ENCODE measurements around the gene MYOCD. TPM values are rescaled to one million over a fixed set of nuclear protein-coding genes. Genes with fewer than 3 reads are reported as not detected.

The MYOCD gene
- total and polyA plus RNA-seq, 2 of the 13 experiments (the other 11 are each of a cell fraction or from before 2014, with no cell fraction given) = not detected

GRCh38 chr17:12789481-12790248, 124.0 kb downstream of the MYOCD start, which contains the start of gene ARHGAP44 (continued):
- TF ChIP-seq ZBED4 (CRISPR knock-in tag; IDR thresholded peaks at IDR 0.05; ENCODE audit: borderline replicate concordance) (peak; percentile 52; the same call in 1 of the 2 replicates), HNRNPLL (IDR thresholded peaks at IDR 0.05; ENCODE audit: low read depth, low read length, poor library complexity, severe bottlenecking) (peak; percentile 30), ZSCAN25 (CRISPR knock-in tag; IDR thresholded peaks at IDR 0.05) (peak; percentile 95), TGIF2 (CRISPR knock-in tag; IDR thresholded peaks at IDR 0.05) (no peak), GFI1 (CRISPR knock-in tag; IDR thresholded peaks at IDR 0.05; ENCODE audit: borderline replicate concordance) (no peak), SIX4 (CRISPR knock-in tag; IDR thresholded peaks at IDR 0.05) (no peak), ISL2 (CRISPR knock-in tag; IDR thresholded peaks at IDR 0.05) (no peak), ZNF724P (CRISPR knock-in tag; IDR thresholded peaks at IDR 0.05; ENCODE audit: borderline replicate concordance) (0 out of 2 replicates have a peak, but pooled peaks have one; percentile 55), MAFG (CRISPR knock-in tag; IDR thresholded peaks at IDR 0.05) (no peak), MLLT10 (CRISPR knock-in tag; IDR thresholded peaks at IDR 0.05) (no peak), YEATS4 (CRISPR knock-in tag; IDR thresholded peaks at IDR 0.05; ENCODE audit: borderline replicate concordance) (peak; percentile 36; the same call in 1 of the 2 replicates), POLR2A (IDR thresholded peaks at IDR 0.05; ENCODE audit: insufficient read depth in 1 of 2, low read depth in 2 of 2, low read length in 2 of 2) (no peak), HOXA9 (CRISPR knock-in tag; IDR thresholded peaks at IDR 0.05; ENCODE audit: borderline replicate concordance) (0 out of 2 replicates have a peak, but pooled peaks have one; percentile 11), ZMYM4 (CRISPR knock-in tag; IDR thresholded peaks at IDR 0.05) (0 out of 2 replicates have a peak, but pooled peaks have one; percentile 19), GABPB1 (CRISPR knock-in tag; IDR thresholded peaks at IDR 0.05) (peak; percentile 77; the same call in 1 of the 2 replicates), ZFP90 (CRISPR knock-in tag; IDR thresholded peaks at IDR 0.05; ENCODE audit: borderline replicate concordance) (no peak), THRA (CRISPR knock-in tag; IDR thresholded peaks at IDR 0.05; ENCODE audit: borderline replicate concordance) (no peak), FOXA1 (IDR thresholded peaks at IDR 0.05) (no peak), FOXA1 (CRISPR knock-in tag; IDR thresholded peaks at IDR 0.05) (no peak), ZNF251 (CRISPR knock-in tag; IDR thresholded peaks at IDR 0.05) (no peak)
- TF ChIP-seq, protein P1, sequence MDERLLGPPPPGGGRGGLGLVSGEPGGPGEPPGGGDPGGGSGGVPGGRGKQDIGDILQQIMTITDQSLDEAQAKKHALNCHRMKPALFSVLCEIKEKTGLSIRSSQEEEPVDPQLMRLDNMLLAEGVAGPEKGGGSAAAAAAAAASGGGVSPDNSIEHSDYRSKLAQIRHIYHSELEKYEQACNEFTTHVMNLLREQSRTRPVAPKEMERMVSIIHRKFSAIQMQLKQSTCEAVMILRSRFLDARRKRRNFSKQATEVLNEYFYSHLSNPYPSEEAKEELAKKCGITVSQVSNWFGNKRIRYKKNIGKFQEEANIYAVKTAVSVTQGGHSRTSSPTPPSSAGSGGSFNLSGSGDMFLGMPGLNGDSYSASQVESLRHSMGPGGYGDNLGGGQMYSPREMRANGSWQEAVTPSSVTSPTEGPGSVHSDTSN (CRISPR knock-in tag; IDR thresholded peaks at IDR 0.05) = no peak
- TF ChIP-seq, protein P2, sequence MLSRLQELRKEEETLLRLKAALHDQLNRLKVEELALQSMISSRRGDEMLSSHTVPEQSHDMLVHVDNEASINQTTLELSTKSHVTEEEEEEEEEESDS (CRISPR knock-in tag; IDR thresholded peaks at IDR 0.05; ENCODE audit: borderline replicate concordance) = 0 out of 2 replicates have a peak, but pooled peaks have one; percentile 39
- TF ChIP-seq, protein P3, sequence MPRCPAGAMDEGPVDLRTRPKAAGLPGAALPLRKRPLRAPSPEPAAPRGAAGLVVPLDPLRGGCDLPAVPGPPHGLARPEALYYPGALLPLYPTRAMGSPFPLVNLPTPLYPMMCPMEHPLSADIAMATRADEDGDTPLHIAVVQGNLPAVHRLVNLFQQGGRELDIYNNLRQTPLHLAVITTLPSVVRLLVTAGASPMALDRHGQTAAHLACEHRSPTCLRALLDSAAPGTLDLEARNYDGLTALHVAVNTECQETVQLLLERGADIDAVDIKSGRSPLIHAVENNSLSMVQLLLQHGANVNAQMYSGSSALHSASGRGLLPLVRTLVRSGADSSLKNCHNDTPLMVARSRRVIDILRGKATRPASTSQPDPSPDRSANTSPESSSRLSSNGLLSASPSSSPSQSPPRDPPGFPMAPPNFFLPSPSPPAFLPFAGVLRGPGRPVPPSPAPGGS (CRISPR knock-in tag; IDR thresholded peaks at IDR 0.05) = peak; percentile 17; the same call in 1 of the 2 replicates

Measured in HepG2 (cell line).